Measurements from ENCODE around the gene TBC1D2B. TPM values are rescaled to one million over a fixed set of nuclear protein-coding genes. Genes with fewer than 3 reads are reported as not detected.
A peak's percentile ranks its signal among the peaks of the same experiment; 100 is the strongest.

Gene TBC1D2B
- total and polyA plus RNA-seq, 10 donors, result 9.4 to 131 (median 97.4) TPM

DNA sequence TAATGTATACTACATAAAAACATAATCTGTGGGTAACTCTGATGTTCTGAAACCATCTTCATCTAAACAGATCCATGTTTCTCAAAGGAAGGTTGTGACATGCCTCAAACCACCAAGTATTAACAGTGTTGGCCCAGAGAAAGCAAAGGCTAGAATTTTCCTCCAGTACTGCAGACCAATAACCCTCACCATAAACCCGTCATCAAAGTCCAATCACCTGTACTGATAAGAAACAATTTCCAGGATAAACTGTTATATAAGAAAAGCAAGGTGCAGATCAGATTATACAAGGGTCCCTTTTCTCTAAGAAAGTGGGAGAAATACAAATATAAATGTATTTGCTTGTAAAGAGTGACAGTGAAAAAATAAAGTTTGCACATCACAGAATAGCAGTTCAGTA lies 32.3 kb downstream of the TBC1D2B start:
- peaks cover 64 to 100% (median 85%) of the 10 kb centered on the region in 6 donors for H3K4me1 ChIP-seq
- peaks cover 0 to 41% (median 25%) of the 10 kb centered on the region in 6 donors for H3K36me3 ChIP-seq
- no peak for DNase-seq
- no peaks in the 10 kb centered on the region for H3K9me3 ChIP-seq
- TF ChIP-seq CTCF (IDR thresholded peaks at IDR 0.05 in 8 of 11, conservative IDR thresholded peaks at IDR 0.05 in 3 of 11) (no peak), POLR2A (IDR thresholded peaks at IDR 0.05) (no peak), POLR2AphosphoS5 (IDR thresholded peaks at IDR 0.05) (no peak)
- H3K4me3 ChIP-seq, result no peak overlapping the region
- no peaks in the 10 kb centered on the region for H3K27me3 ChIP-seq (replicated peaks in 1 of 7)
- WGBS, 5 donors, result 53 to 88% (median 70%) methylated on average over 1 of the region's 1 CpG
- peak overlapping the region in 5 of 8 donors; percentile 46 to 97 (median 95) for H3K27ac ChIP-seq
- intact Hi-C loops (cut with DNase I; ENCODE audit: low total_unique reads), result no loop called here

DNA sequence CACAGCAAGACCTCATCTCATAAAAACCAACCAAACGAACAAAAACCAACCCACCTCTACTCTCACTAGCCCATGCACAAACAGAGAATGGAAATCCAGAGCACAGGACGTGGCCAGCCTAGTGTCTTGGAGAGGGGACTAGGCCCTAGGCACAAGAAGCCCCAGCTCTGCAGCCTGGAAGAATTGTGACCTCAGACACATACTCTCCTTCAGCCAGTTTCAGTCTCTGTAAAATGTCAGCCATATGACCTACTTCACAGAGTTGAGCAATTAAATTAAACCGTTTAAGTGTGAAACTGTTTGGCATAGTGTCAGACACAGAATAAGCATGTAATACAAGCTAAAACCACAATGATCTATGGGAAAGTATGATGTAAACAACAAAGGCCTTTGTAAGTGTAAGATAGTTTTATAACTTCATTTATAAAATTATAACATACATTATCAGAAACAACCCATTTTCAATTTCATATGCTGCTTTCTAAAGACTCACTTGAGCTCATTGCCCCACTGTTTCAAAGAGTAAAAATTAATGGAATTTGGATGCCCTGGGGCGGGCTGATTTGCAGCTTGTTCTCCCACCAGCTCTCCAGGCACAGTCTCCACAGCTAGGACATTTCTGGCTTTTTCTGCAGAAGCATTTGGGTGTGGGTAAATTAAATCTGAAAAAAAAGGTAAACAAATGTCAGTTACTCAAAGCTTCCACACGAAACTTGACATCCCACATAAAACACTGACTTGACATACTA lies 32.9 kb downstream of the TBC1D2B start:
- WGBS, 5 donors, result 54 to 67% (median 58%) methylated on average over 5 of the region's 5 CpGs
- intact Hi-C loops (cut with DNase I; ENCODE audit: low total_unique reads), result no loop called here
- H3K4me1 ChIP-seq, result peaks cover 62 to 100% (median 84%) of the 10 kb centered on the region in 6 donors
- H3K36me3 ChIP-seq, result peaks cover 0 to 47% (median 25%) of the 10 kb centered on the region in 6 donors
- peak overlapping the region in 7 of 8 donors; percentile 38 to 97 (median 52) for H3K27ac ChIP-seq
- no peaks in the 10 kb centered on the region for H3K9me3 ChIP-seq
- no peak for DNase-seq
- no peaks in the 10 kb centered on the region for H3K27me3 ChIP-seq (replicated peaks in 1 of 7)
- no peak for TF ChIP-seq POLR2A (IDR thresholded peaks at IDR 0.05)
- no peak for TF ChIP-seq POLR2AphosphoS5 (IDR thresholded peaks at IDR 0.05)
- TF ChIP-seq CTCF (IDR thresholded peaks at IDR 0.05 in 8 of 11, conservative IDR thresholded peaks at IDR 0.05 in 3 of 11), result no peak
- H3K4me3 ChIP-seq, result no peak overlapping the region

DNA sequence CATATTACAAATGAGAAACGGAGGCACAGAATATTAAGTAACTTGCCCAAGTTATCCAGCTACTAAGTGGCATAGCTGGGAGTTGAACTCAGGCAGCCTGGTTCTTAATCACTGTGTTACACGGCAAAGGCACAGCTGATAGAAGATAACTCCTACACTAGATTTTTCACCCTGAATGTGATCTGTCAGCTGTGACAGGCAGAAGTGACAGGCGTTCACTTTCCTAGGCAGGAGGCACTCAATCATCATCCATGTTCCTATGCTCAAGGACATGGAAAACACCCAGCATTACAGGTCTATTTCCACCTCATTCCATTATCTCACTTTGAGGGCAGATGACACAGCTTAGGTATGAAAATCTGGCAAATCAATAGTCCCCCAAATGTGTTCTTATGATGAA lies 35.6 kb downstream of the TBC1D2B start:
- no peak for TF ChIP-seq CTCF (IDR thresholded peaks at IDR 0.05 in 8 of 11, conservative IDR thresholded peaks at IDR 0.05 in 3 of 11)
- TF ChIP-seq POLR2AphosphoS5 (IDR thresholded peaks at IDR 0.05), result no peak
- TF ChIP-seq POLR2A (IDR thresholded peaks at IDR 0.05), result no peak
- Histone ChIP-seq H3K4me1 (peaks cover 59 to 100% (median 83%) of the 10 kb centered on the region in 6 donors), H3K4me3 (no peak overlapping the region), H3K36me3 (peaks cover 0 to 52% (median 25%) of the 10 kb centered on the region in 6 donors), H3K27ac (peak overlapping the region in 5 of 8 donors; percentile 6 to 97 (median 95)), H3K27me3 (replicated peaks in 1 of 7) (no peaks in the 10 kb centered on the region), H3K9me3 (no peaks in the 10 kb centered on the region)
- WGBS, 5 donors, result 64 to 75% (median 66%) methylated on average over 3 of the region's 3 CpGs
- DNase-seq, result no peak
- intact Hi-C loops (cut with DNase I; ENCODE audit: low total_unique reads), result no loop called here

DNA sequence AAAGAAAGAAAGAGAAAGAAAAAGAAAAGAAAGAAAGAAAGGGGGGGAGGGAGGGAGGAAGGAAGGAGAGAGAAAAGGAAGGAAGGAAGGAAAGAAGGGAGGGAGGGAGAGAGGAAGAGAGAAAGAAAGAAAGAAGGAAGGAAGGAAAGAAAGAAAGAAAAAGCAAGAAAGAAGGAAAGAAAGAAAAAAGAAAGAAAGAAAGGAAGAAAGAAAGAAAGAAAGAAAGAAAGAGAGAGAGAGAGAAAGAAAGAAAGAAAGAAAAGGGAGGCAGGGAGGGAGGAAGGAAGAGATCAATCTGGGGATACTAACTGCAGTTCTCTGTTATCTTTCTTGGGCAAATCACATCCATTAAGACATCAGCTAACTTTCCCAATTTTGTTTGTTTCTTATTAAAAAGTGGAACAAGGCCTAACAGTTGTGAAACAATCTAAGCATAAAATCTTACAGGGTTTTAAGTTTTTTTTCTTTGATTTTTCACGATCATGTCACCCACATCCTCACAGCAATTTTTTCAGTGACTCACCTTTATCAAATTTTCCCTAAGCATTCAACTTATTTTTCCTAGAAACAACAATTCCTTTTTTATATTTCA lies 36.8 kb downstream of the TBC1D2B start:
- Histone ChIP-seq H3K27ac (peak overlapping the region in 5 of 8 donors; percentile 6 to 97 (median 95)), H3K4me3 (no peak overlapping the region), H3K4me1 (peaks cover 57 to 100% (median 83%) of the 10 kb centered on the region in 6 donors), H3K36me3 (peaks cover 0 to 52% (median 25%) of the 10 kb centered on the region in 6 donors), H3K27me3 (replicated peaks in 1 of 7) (no peaks in the 10 kb centered on the region), H3K9me3 (no peaks in the 10 kb centered on the region)
- TF ChIP-seq CTCF (IDR thresholded peaks at IDR 0.05 in 8 of 11, conservative IDR thresholded peaks at IDR 0.05 in 3 of 11), result no peak
- TF ChIP-seq POLR2AphosphoS5 (IDR thresholded peaks at IDR 0.05), result no peak
- TF ChIP-seq POLR2A (IDR thresholded peaks at IDR 0.05), result no peak
- WGBS, 5 donors, result 36 to 64% (median 51%) methylated on average over 1 of the region's 1 CpG
- DNase-seq, result no peak
- intact Hi-C loops (cut with DNase I; ENCODE audit: low total_unique reads), result no loop called here

Measured in spleen (tissue), 11 donors.